Measurements from ENCODE around the gene ARL4C.
A peak's percentile ranks its signal among the peaks of the same experiment; 100 is the strongest.

ARL4C gene

DNA sequence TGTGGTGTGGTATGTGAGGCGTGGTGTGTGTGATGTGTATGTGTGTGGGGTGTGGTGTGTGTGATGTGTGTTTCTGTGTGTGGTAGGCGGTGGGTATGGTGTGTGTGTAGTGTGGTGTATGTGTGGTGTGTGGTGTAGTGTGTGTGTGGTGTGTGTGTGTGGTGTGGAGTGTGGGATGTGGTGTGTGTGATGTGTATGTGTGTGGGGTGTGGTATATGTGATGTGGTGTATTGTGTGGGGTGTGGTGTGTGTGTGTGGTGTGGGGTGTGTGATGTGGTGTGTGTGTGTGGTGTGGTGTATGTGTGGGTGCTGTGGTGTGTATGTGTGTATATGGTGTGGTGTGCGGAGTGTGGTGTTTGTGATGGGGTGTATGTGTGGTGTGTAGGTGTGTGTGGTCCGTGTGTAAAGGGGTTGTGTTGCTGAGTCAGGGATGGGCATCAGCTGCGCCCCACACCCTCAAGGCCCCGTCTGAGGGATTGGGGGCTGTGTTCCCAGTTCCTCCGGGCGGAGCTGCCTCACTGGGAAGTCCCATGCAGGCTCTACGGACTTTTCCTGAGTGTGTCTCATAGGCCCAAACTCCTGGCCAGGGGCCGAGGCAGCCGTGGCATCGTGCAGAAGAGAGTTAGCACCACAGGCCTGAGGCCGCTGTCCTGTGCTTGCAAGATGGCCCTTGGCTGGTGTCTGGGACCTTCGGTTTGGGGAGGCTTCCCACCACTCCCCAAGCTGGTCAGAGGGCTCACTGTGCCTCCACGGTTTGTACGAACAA, 18.2 kb upstream of the ARL4C start:
- ATAC-seq (replicated peaks) (no peak), DNase-seq (no peak)
- no peaks in the 10 kb centered on the region for H3K36me3 Mint-ChIP-seq
- H3K27ac Mint-ChIP-seq = no peak overlapping the region
- peaks cover 12 to 18% of the 10 kb centered on the region in 2 donors for H3K27me3 Mint-ChIP-seq
- H3K9me3 Mint-ChIP-seq = no peaks in the 10 kb centered on the region
- H3K4me1 Mint-ChIP-seq = peaks cover 0 to 2% of the 10 kb centered on the region in 2 donors
- H3K4me3 Mint-ChIP-seq = no peak overlapping the region

DNA sequence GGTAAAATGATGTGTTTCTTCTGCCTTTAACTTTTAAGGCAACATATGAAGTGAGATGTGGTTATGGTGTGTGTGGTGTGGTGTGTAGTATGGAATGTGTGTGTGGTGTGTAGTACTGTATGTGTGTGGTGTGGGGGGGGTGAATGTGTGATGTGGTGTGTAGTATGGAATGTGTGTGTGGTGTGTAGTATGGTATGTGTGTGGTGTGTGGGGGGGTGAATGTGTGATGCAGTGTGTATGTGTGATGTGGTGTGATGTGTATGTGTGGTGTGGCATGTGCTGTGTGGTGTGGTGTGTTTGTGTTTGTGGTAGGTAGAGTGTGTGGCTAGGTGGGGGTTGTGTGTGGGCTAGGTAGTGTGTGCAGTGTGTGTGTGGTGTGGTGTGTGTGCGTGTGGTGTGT, 17.2 kb upstream of the ARL4C start:
- ATAC-seq (replicated peaks) (no peak), DNase-seq (no peak)
- Mint-ChIP-seq H3K36me3 (no peaks in the 10 kb centered on the region), H3K4me3 (no peak overlapping the region), H3K4me1 (peaks cover 0 to 2% of the 10 kb centered on the region in 2 donors), H3K27me3 (peaks cover 12 to 18% of the 10 kb centered on the region in 2 donors), H3K9me3 (no peaks in the 10 kb centered on the region), H3K27ac (no peak overlapping the region)

DNA sequence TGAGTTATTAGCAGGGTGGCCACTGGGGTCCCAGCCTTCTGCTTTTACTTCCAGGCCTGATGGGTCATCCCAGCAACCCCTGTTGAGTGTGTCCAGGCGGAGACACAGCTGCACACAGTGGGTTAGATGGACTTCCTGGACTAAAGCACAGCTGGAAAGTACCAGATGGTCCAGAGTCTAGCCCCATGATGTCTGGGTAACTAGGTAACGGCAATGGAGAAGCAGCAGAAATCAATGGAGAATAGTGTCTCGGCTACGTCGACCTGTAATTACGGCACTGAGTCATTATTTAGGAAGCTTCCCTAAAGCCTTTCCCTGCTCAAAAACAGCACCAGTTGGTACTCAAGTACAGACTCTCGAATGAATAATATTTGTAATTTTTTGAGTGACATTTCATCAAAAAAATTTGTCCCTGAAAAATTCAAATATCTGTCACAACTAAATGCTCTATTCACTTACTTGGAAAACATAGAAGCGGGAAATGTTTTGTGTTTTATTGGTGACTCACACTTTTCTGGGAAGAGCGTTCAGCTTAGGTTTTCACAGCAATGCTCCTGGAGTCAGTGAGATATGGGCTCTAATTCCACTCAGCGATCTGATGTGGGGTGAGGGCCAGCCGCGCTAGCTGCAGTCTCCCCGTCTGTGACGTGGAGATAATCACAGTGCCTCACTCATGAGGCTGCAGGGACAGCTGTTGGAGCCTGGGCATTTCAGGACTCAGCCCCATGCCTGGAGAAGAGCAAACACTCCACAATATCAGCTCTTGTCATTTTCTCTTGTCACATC, 16.2 kb upstream of the ARL4C start:
- Mint-ChIP-seq H3K4me1 (peaks cover 0 to 2% of the 10 kb centered on the region in 2 donors), H3K9me3 (no peaks in the 10 kb centered on the region), H3K36me3 (no peaks in the 10 kb centered on the region), H3K27me3 (peaks cover 12 to 14% of the 10 kb centered on the region in 2 donors), H3K4me3 (no peak overlapping the region), H3K27ac (no peak overlapping the region)
- ATAC-seq (replicated peaks) (no peak), DNase-seq (no peak)

GRCh38 chr2:234502919-234503285, 6.0 kb upstream of the ARL4C start:
- no peak overlapping the region for H3K4me3 Mint-ChIP-seq
- H3K27me3 Mint-ChIP-seq = peaks cover 7 to 28% of the 10 kb centered on the region in 2 donors
- no peak overlapping the region for H3K27ac Mint-ChIP-seq
- peaks cover 9 to 12% of the 10 kb centered on the region in 2 donors for H3K4me1 Mint-ChIP-seq
- no peaks in the 10 kb centered on the region for H3K36me3 Mint-ChIP-seq
- ATAC-seq (replicated peaks) (no peak), DNase-seq (no peak)
- no peaks in the 10 kb centered on the region for H3K9me3 Mint-ChIP-seq

GRCh38 chr2:234502285-234502918, 5.5 kb upstream of the ARL4C start:
- Mint-ChIP-seq H3K27ac (no peak overlapping the region), H3K27me3 (peaks cover 7 to 28% of the 10 kb centered on the region in 2 donors), H3K4me1 (peaks cover 12% of the 10 kb centered on the region in 2 donors), H3K4me3 (no peak overlapping the region), H3K9me3 (no peaks in the 10 kb centered on the region), H3K36me3 (no peaks in the 10 kb centered on the region)
- ATAC-seq (replicated peaks) (no peak), DNase-seq (no peak)

DNA sequence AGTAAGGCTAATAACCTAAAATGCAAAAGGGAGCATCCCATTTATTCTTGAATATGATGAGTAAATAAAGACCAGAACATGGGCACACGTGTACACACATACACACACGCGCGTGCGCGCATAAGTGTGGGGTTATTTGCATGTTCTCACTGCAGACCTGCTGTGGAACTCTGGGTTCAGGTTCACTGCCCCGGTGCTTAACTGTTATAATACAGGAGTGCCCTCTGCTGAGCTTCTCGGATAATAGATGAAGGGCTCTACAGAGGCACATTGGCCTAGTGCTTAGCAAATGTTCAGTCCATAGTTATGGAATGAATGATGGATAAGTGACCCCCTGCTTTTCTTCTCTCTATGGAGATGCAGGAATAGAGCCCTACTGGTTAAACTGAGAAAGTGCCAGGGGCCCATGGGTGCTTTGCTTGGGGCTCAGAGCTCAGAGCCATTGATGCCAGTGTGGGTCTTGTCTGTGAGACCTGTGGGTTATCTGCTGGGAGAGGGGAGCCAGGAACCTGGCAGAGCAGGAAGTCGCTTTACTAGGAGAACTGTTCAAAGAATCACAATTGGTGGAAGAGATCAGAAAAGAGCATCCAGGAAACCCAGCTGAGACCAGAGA, 3.6 kb upstream of the ARL4C start:
- Mint-ChIP-seq H3K4me3 (no peak overlapping the region), H3K4me1 (peaks cover 16 to 20% of the 10 kb centered on the region in 2 donors), H3K27ac (no peak overlapping the region), H3K27me3 (peaks cover 7 to 23% of the 10 kb centered on the region in 2 donors), H3K9me3 (no peaks in the 10 kb centered on the region), H3K36me3 (peaks cover 2 to 8% of the 10 kb centered on the region in 2 donors)
- ATAC-seq (replicated peaks) (peak; percentile 73 to 77), DNase-seq (peak; percentile 74)

- DNase-seq (no peak), ATAC-seq (replicated peaks) (no peak)
- peaks cover 29 to 42% of the 10 kb centered on the region in 2 donors for H3K4me1 Mint-ChIP-seq
- peaks cover 2 to 15% of the 10 kb centered on the region in 2 donors for H3K36me3 Mint-ChIP-seq
- H3K27ac Mint-ChIP-seq = peak overlapping the region; percentile 59
- H3K4me3 Mint-ChIP-seq = peak overlapping the region; percentile 72 to 75
- no peaks in the 10 kb centered on the region for H3K9me3 Mint-ChIP-seq
- peaks cover 2 to 8% of the 10 kb centered on the region in 2 donors for H3K27me3 Mint-ChIP-seq
These were observed 834 bp upstream of the ARL4C start for GRCh38 chr2:234497594-234498235.

GRCh38 chr2:234496055-234496834, 636 bp downstream of the ARL4C start:
- Mint-ChIP-seq H3K27me3 (peaks cover 0 to 6% of the 10 kb centered on the region in 2 donors), H3K9me3 (no peaks in the 10 kb centered on the region), H3K4me3 (peak overlapping the region; percentile 84 to 93), H3K27ac (peak overlapping the region; percentile 88), H3K4me1 (peaks cover 35 to 55% of the 10 kb centered on the region in 2 donors), H3K36me3 (peaks cover 2 to 17% of the 10 kb centered on the region in 2 donors)
- peak; percentile 57 to 65 for ATAC-seq (replicated peaks)
- DNase-seq = peak; percentile 33

DNA sequence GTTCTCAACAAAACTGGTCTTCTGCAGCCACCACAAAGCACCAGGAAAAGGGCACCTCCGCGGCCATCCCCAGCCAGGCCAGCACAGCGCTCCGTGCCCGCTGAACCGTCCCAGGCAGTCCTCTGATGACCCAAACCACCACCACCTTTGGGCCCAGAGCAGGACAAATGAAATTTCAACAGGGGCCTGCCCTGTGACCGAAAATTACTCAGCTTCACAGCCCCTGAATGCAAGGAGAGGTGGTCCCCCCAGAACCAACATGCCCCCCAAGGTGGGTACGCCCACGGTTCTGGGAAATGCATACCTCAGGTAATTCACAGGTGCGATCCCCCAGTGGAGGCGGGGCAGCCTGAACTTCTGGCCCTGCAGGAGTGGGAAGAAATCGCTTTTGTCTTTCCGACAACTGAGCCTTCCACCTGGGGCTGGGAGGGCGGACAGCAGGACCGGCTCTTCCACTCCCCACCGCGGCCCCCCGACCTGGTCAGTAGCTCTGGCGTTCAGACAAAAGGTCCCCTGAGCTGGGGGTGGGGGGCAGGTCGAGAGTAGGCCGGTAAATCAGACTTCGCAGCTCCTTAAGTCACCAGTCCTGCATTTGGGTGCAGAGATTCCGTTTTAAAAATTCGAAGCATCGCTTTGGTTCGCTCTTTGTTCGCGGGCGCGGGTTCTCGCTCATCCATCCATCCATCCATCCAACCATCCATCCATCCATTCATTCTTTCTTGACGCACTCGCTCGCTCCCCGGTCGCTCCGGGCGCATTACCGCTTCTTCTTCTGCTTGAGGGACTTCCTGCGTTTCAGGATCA, 1.4 kb downstream of the ARL4C start:
- DNase-seq = no peak
- Mint-ChIP-seq H3K4me1 (peaks cover 41 to 57% of the 10 kb centered on the region in 2 donors), H3K36me3 (peaks cover 2 to 17% of the 10 kb centered on the region in 2 donors), H3K27ac (peak overlapping the region; percentile 88), H3K27me3 (peaks cover 0 to under 1% of the 10 kb centered on the region in 2 donors), H3K9me3 (no peaks in the 10 kb centered on the region), H3K4me3 (peak overlapping the region; percentile 84 to 93)
- ATAC-seq (replicated peaks) = no peak

- no peak for ATAC-seq (replicated peaks)
- Mint-ChIP-seq H3K27me3 (no peaks in the 10 kb centered on the region), H3K4me1 (peaks cover 45 to 59% of the 10 kb centered on the region in 2 donors), H3K27ac (peak overlapping the region; percentile 31), H3K9me3 (no peaks in the 10 kb centered on the region), H3K4me3 (peak overlapping the region; percentile 84 to 93), H3K36me3 (peaks cover 2 to 17% of the 10 kb centered on the region in 2 donors)
- DNase-seq = no peak
These were observed 2.3 kb downstream of the ARL4C start for GRCh38 chr2:234494361-234495250.

DNA sequence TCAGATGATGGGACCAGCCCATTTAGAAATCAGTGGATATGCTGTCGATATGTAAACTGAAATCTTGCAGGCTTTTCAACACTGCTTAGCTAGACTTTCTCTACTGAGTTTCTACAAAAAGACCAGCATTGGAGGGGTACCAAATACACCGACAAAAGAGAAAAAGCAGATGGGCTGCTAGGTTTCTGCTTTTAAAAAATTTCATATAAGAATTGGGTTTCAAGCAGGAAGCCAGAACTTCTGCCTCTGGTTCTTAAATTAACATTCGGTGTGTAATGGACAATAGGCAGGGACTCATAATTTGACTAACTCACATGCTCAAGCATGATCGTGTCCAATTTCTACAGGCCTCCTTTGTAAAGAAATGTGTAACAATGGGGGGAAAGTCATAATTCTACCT, 3.1 kb downstream of the ARL4C start:
- ATAC-seq (replicated peaks) (no peak), DNase-seq (no peak)
- no peaks in the 10 kb centered on the region for H3K9me3 Mint-ChIP-seq
- peak overlapping the region in 1 of 2 donors; percentile 50 for H3K4me3 Mint-ChIP-seq
- H3K27ac Mint-ChIP-seq = no peak overlapping the region
- H3K4me1 Mint-ChIP-seq = peaks cover 48 to 68% of the 10 kb centered on the region in 2 donors
- H3K36me3 Mint-ChIP-seq = peaks cover 2 to 20% of the 10 kb centered on the region in 2 donors
- H3K27me3 Mint-ChIP-seq = no peaks in the 10 kb centered on the region
